Neuronal stem cell (in vitro differentiated cells): ENCODE data around the gene C10orf71.

Experiments
- DNase-seq: peaks from one replicate; pipeline ENCODE4 v3.0.0-alpha.2; 2013; ENCODE audit warnings: low spot score
- H2AFZ ChIP-seq: one replicate; pipeline ENCODE4 v1.6.1; 2013; ENCODE audit warnings: mild to moderate bottlenecking, low read length, inconsistent platforms
- H2AK5ac ChIP-seq: 2 replicates; pipeline ENCODE4 v1.6.1; 2013; ENCODE audit warnings: low read depth, mild to moderate bottlenecking, inconsistent platforms, low read length, moderate library complexity, mixed read lengths
- H2BK120ac ChIP-seq: 2 replicates; pipeline ENCODE4 v1.6.1; 2013; ENCODE audit warnings: low read depth, mild to moderate bottlenecking, inconsistent platforms, low read length, moderate library complexity, mixed read lengths
- H2BK12ac ChIP-seq: one replicate; pipeline ENCODE4 v1.6.1; 2013; ENCODE audit warnings: low read length, inconsistent platforms
- H2BK15ac ChIP-seq: 2 replicates; pipeline ENCODE4 v1.6.1; 2013; ENCODE audit warnings: mild to moderate bottlenecking, low read length, inconsistent platforms, mixed read lengths
- H2BK5ac ChIP-seq: one replicate; pipeline ENCODE4 v1.6.1; 2013; ENCODE audit warnings: inconsistent platforms, mild to moderate bottlenecking, low read length, moderate library complexity
- H3K14ac ChIP-seq: one replicate; pipeline ENCODE4 v1.6.1; 2013; ENCODE audit warnings: low read length, inconsistent platforms
- H3K18ac ChIP-seq: 2 replicates; pipeline ENCODE4 v1.6.1; 2013; ENCODE audit warnings: low read length, inconsistent platforms
- H3K23ac ChIP-seq: 2 replicates; pipeline ENCODE4 v1.6.1; 2013; ENCODE audit warnings: low read depth, mild to moderate bottlenecking, mixed read lengths, low read length, inconsistent platforms; ENCODE audit not compliant: poor library complexity
- H3K27ac ChIP-seq: replicated peaks from 3 replicates; pipeline ENCODE4 v1.5.1; 2013; ENCODE audit warnings: low read length, inconsistent platforms
- H3K27me3 ChIP-seq, 3 experiments: 2 replicates each; pipeline ENCODE4 v1.6.1; 2013; ENCODE audit warnings: low read length in 3 of 3, mild to moderate bottlenecking in 2 of 3, inconsistent platforms in 1 of 3, low read depth in 1 of 3, mixed read lengths in 1 of 3, moderate library complexity in 1 of 3; ENCODE audit not compliant: control insufficient read depth in 3 of 3, insufficient read depth in 3 of 3
- H3K36me3 ChIP-seq, 2 donors: replicated peaks in 1 of 2; 2 replicates each; pipeline ENCODE4 v1.6.1; 2013; ENCODE audit warnings: low read length in 2 of 2; ENCODE audit not compliant: control insufficient read depth in 2 of 2, insufficient read depth in 2 of 2
- H3K4ac ChIP-seq: 2 replicates; pipeline ENCODE4 v1.6.1; 2013; ENCODE audit warnings: inconsistent platforms, mild to moderate bottlenecking, low read length, moderate library complexity
- H3K4me1 ChIP-seq, 2 donors: 1 replicate in 1 of 2; 2 replicates in 1 of 2; pipeline ENCODE4 v1.6.1; 2013; ENCODE audit warnings: low read length in 2 of 2, low read depth in 1 of 2; ENCODE audit not compliant: control insufficient read depth in 2 of 2, insufficient read depth in 1 of 2
- H3K4me2 ChIP-seq: one replicate; pipeline ENCODE4 v1.6.1; 2013; ENCODE audit warnings: mild to moderate bottlenecking, low read length, inconsistent platforms; ENCODE audit not compliant: insufficient read depth, poor library complexity, severe bottlenecking
- H3K4me3 ChIP-seq, 2 donors: 2 replicates each; pipeline ENCODE4 v1.5.1; 2013; ENCODE audit warnings: low read length in 2 of 2, mild to moderate bottlenecking in 2 of 2, inconsistent platforms in 1 of 2, moderate library complexity in 1 of 2
- H3K79me1 ChIP-seq: one replicate; pipeline ENCODE4 v1.6.1; 2013; ENCODE audit warnings: low read depth, mild to moderate bottlenecking, inconsistent platforms, low read length, moderate library complexity
- H3K9ac ChIP-seq: one replicate; pipeline ENCODE4 v1.6.1; 2013; ENCODE audit warnings: mild to moderate bottlenecking, low read depth, low read length, inconsistent platforms; ENCODE audit not compliant: poor library complexity
- H3K9me3 ChIP-seq, 2 donors: replicated peaks in 1 of 2; 2 replicates each; pipeline versions ENCODE3 to v1.6.1; 2013; ENCODE audit warnings: low read length in 2 of 2, mild to moderate bottlenecking in 2 of 2, inconsistent platforms in 1 of 2, low read depth in 1 of 2, mixed read lengths in 1 of 2, moderate library complexity in 1 of 2; ENCODE audit not compliant: control insufficient read depth in 2 of 2, insufficient read depth in 1 of 2
- H4K8ac ChIP-seq: one replicate; pipeline ENCODE4 v1.6.1; 2013; ENCODE audit warnings: low read depth, mild to moderate bottlenecking, inconsistent platforms, low read length, moderate library complexity
- H4K91ac ChIP-seq: one replicate; pipeline ENCODE4 v1.6.1; 2013; ENCODE audit warnings: low read length, low read depth, mild to moderate bottlenecking, inconsistent platforms; ENCODE audit not compliant: poor library complexity
- WGBS, 2 donors: extraction: QIAGEN DNeasy Blood & Tissue Kit; methylation state at CpG; one replicate each; pipeline ENCODE4 v1.1.7; 2013; ENCODE audit warnings: missing lambda C conversion rate in 2 of 2, mixed read lengths in 1 of 2; ENCODE audit not compliant: insufficient read length in 2 of 2, insufficient replicate concordance in 1 of 2; ENCODE audit errors: extremely low coverage in 2 of 2; 5-methylcytosine and 5-hydroxymethylcytosine counted together

C10orf71 gene

DNA sequence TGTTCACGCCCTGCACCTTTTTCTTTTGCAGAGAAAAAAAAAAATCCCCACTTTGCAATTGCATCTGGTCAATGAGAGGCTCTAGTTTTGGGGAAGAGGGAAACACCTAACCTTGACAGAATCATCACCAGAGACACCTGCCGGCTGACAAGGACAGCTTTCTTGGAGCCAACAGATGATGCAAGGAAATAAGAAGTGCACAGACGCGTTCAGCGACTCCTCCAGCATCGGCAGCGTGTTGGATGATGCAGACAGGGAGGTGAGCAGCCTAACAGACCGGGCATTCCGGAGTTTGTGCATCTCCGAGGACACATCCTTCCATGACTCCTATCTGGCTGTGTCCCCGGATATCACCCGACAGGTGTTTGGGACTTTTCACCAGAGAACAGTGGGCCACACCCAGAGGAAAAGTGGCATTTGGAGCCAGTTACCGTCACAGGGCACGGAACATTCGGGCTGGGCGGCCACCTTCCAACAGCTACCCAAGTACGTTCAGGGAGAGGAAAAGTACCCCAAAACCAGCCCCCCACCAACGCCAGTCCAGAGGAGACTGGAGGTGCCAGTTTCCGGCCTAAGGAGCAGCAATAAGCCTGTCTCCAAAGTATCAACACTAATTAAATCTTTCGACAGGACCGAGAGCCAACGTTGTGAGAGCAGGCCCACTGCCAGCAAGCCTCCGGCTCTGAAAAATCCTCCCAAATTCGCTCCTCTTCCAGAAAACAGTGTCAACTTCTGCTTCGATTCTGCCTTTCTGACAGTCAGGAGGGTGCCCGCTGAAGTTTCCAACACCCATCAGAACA is 23.6 kb downstream of the C10orf71 start:
- H2AFZ ChIP-seq, result no peak overlapping the region
- H2BK120ac ChIP-seq, result no peak overlapping the region
- H4K8ac ChIP-seq, result no peak overlapping the region
- no peaks in the 10 kb centered on the region for H3K79me1 ChIP-seq
- H3K4me2 ChIP-seq, result no peak overlapping the region
- H3K23ac ChIP-seq, result no peak overlapping the region
- H3K36me3 ChIP-seq, result no peaks in the 10 kb centered on the region
- no peak overlapping the region for H2BK5ac ChIP-seq
- no peak overlapping the region for H3K9ac ChIP-seq
- no peak overlapping the region for H2BK12ac ChIP-seq
- H3K4me1 ChIP-seq, result no peaks in the 10 kb centered on the region
- H3K4me3 ChIP-seq, result no peak overlapping the region
- H3K18ac ChIP-seq, result no peak overlapping the region
- no peak overlapping the region for H3K27ac ChIP-seq
- no peak for DNase-seq
- peaks cover 0 to 4% (median 0%) of the 10 kb centered on the region in 3 experiments for H3K27me3 ChIP-seq
- no peak overlapping the region for H2BK15ac ChIP-seq
- no peak overlapping the region for H2AK5ac ChIP-seq
- WGBS, 2 donors, result no CpG with 5 or more reads among the region's 26 CpGs
- no peak overlapping the region for H3K4ac ChIP-seq
- H4K91ac ChIP-seq, result no peak overlapping the region
- no peaks in the 10 kb centered on the region for H3K9me3 ChIP-seq
- H3K14ac ChIP-seq, result no peak overlapping the region

DNA sequence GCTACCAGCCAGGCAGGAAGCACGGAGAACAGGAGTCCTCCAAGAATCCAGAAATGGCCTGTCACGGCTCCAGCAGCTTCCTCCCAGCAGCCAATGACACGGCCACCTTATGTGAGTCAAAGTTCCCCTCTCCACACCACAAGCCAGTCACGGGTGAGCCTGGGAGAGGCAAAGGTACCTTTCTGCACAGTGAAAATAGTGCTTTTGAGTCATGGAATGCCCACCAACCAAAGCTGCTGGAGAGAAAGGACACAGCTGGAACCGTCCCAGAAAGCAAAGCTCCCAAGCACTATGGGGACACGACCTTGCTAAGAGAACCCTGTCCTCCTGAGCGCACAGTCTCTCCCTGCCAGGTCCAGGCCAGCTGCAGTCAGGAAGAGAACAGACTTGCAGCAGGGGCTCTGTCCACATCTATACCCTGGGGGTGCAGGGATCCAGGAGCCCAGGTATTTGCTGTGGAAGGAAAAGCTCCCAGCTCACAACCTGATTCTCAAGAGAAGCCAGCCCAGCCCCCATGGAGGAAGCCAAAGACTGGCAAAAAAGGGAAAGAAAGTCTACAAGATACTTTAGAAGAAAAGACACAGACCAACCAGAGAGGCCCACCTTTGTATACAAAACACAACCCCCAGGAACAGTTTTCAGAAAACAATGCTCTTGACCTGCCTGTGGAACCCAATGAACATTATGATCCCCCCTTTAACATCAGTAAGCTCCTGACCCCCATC is 24.4 kb downstream of the C10orf71 start:
- Histone ChIP-seq H3K4me2 (no peak overlapping the region), H3K9ac (no peak overlapping the region), H3K27ac (no peak overlapping the region), H2BK120ac (no peak overlapping the region), H4K91ac (no peak overlapping the region), H3K4ac (no peak overlapping the region), H3K18ac (no peak overlapping the region), H2AK5ac (no peak overlapping the region), H3K9me3 (no peaks in the 10 kb centered on the region), H2AFZ (no peak overlapping the region), H2BK12ac (no peak overlapping the region), H3K23ac (no peak overlapping the region), H2BK5ac (no peak overlapping the region), H3K36me3 (no peaks in the 10 kb centered on the region), H4K8ac (no peak overlapping the region), H3K27me3 (peaks cover 0 to 4% (median 0%) of the 10 kb centered on the region in 3 experiments), H3K4me1 (no peaks in the 10 kb centered on the region), H3K14ac (no peak overlapping the region), H3K4me3 (no peak overlapping the region), H2BK15ac (no peak overlapping the region), H3K79me1 (no peaks in the 10 kb centered on the region)
- no peak for DNase-seq
- no CpG with 5 or more reads among the region's 7 CpGs for WGBS, 2 donors

DNA sequence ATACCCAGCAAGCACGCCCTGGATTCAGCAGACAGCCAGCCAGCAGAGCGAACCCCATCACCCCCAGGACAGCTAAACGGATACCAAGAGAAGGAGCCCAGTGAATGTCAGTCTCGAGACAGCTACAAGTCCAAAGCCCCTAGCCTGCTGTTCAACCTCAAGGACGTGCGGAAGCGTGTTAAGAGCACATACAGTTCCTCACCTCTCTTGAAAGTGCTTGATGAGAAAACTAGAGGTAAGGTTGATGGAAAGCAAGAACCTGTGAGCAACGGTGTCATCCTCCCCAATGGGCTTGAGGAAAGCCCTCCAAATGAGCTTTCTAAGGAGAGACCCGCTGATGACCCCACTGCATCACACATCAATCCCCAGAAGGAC is 24.9 kb downstream of the C10orf71 start:
- H3K23ac ChIP-seq, result no peak overlapping the region
- H4K8ac ChIP-seq, result no peak overlapping the region
- no peak overlapping the region for H2BK120ac ChIP-seq
- no peak overlapping the region for H3K27ac ChIP-seq
- no peak overlapping the region for H3K4me2 ChIP-seq
- no peaks in the 10 kb centered on the region for H3K79me1 ChIP-seq
- H3K4me3 ChIP-seq, result no peak overlapping the region
- WGBS, 2 donors, result no CpG with 5 or more reads among the region's 9 CpGs
- no peak overlapping the region for H2BK12ac ChIP-seq
- no peak overlapping the region for H3K4ac ChIP-seq
- no peak overlapping the region for H4K91ac ChIP-seq
- no peak for DNase-seq
- H2AK5ac ChIP-seq, result no peak overlapping the region
- H3K27me3 ChIP-seq, result peaks cover 0 to 4% (median 0%) of the 10 kb centered on the region in 3 experiments
- H3K36me3 ChIP-seq, result no peaks in the 10 kb centered on the region
- H3K4me1 ChIP-seq, result no peaks in the 10 kb centered on the region
- H2BK15ac ChIP-seq, result no peak overlapping the region
- no peak overlapping the region for H3K18ac ChIP-seq
- no peak overlapping the region for H3K9ac ChIP-seq
- H2BK5ac ChIP-seq, result no peak overlapping the region
- H2AFZ ChIP-seq, result no peak overlapping the region
- H3K9me3 ChIP-seq, result no peaks in the 10 kb centered on the region
- H3K14ac ChIP-seq, result no peak overlapping the region

DNA sequence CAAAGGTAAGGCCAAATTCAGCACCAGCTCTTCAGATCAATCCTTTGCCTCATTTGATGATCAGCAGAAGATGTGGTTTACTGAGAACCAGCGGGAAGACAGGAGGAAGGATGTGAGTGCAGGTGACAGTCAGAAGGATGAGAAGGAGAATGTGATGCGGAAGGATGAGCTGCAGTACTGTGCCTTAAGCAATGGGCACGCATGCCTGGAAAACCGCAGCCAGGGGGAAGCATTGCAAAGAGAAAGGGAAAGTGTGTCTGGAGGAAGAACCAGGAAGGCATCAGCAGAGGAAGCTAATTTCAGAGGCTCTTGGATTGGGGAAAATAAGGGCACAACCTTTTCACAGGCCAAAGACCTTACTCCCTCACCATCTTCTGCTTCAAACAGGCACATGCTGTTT is 25.7 kb downstream of the C10orf71 start:
- Histone ChIP-seq H2BK15ac (no peak overlapping the region), H3K14ac (no peak overlapping the region), H3K4me2 (no peak overlapping the region), H3K4ac (no peak overlapping the region), H3K9ac (no peak overlapping the region), H2BK12ac (no peak overlapping the region), H2BK120ac (no peak overlapping the region), H2AFZ (no peak overlapping the region), H3K79me1 (no peaks in the 10 kb centered on the region), H3K4me3 (no peak overlapping the region), H4K91ac (no peak overlapping the region), H3K23ac (no peak overlapping the region), H3K18ac (no peak overlapping the region), H3K4me1 (no peaks in the 10 kb centered on the region), H4K8ac (no peak overlapping the region), H3K27ac (no peak overlapping the region), H3K27me3 (peaks cover 0 to 4% (median 0%) of the 10 kb centered on the region in 3 experiments), H3K36me3 (no peaks in the 10 kb centered on the region), H3K9me3 (no peaks in the 10 kb centered on the region), H2BK5ac (no peak overlapping the region), H2AK5ac (no peak overlapping the region)
- no CpG with 5 or more reads among the region's 4 CpGs for WGBS, 2 donors
- DNase-seq, result no peak
